ENCODE measurements around the gene TLK1. TPM values are rescaled to one million over a fixed set of nuclear protein-coding genes. Genes with fewer than 3 reads are reported as not detected.

TLK1 gene
- total RNA-seq, 1 donor from 2014 or later = 50.2 TPM

DNA sequence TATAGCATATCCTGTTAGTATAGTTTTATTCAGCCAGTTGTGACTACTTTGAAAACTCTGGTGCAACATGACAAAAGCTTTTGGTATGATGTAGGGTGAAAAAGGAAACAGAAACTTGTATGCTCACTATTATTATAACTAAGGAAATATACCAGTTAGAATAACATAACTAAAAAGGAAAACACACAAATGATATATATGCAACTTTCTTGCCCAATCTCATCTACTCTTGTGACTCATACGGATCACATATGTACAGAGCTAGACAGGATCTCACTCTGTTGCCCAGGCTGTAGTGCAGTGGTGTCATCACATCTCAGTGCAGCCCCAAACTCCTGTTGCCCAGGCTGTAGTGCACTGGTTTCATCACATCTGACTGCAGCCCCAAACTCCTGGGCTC is 12.4 kb upstream of the TLK1 start:
- no peak overlapping the region for H3K4me3 ChIP-seq (ENCODE audit: insufficient read depth, low read depth, low read length)
- Mint-ChIP-seq H3K36me3 (ENCODE audit: low read depth, unreplicated experiment) (no peaks in the 10 kb centered on the region), H3K4me3 (ENCODE audit: unreplicated experiment) (no peak overlapping the region), H3K27me3 (ENCODE audit: low read depth, unreplicated experiment) (peaks cover 2% of the 10 kb centered on the region), H3K27ac (ENCODE audit: unreplicated experiment) (no peak overlapping the region), H3K4me1 (ENCODE audit: low read depth, unreplicated experiment) (peaks cover 6% of the 10 kb centered on the region), H3K9me3 (ENCODE audit: unreplicated experiment) (no peaks in the 10 kb centered on the region)
- no peaks in the 10 kb centered on the region for H3K79me2 ChIP-seq (ENCODE audit: insufficient read depth, low read length)
- H2AFZ ChIP-seq (ENCODE audit: low read depth, low read length) = no peak overlapping the region
- no peaks in the 10 kb centered on the region for H3K36me3 ChIP-seq (ENCODE audit: insufficient read depth, low read length)
- DNase-seq (ENCODE audit: low read depth) = no peak
- no peaks in the 10 kb centered on the region for H3K27me3 ChIP-seq (ENCODE audit: insufficient read depth, low read length)
- FAIRE-seq = no peak
- no peaks in the 10 kb centered on the region for H3K9me3 ChIP-seq (ENCODE audit: insufficient read depth, low read depth, low read length)
- H3K27ac ChIP-seq (ENCODE audit: low read depth, low read length) = no peak overlapping the region
- no peak overlapping the region for H3K9ac ChIP-seq (ENCODE audit: low read length)
- H3K4me1 ChIP-seq (ENCODE audit: insufficient read depth, low read length) = no peaks in the 10 kb centered on the region
- no peak for TF ChIP-seq EZH2 (IDR thresholded peaks at IDR 0.05; ENCODE audit: insufficient read depth, low read length)
- TF ChIP-seq, protein P1, sequence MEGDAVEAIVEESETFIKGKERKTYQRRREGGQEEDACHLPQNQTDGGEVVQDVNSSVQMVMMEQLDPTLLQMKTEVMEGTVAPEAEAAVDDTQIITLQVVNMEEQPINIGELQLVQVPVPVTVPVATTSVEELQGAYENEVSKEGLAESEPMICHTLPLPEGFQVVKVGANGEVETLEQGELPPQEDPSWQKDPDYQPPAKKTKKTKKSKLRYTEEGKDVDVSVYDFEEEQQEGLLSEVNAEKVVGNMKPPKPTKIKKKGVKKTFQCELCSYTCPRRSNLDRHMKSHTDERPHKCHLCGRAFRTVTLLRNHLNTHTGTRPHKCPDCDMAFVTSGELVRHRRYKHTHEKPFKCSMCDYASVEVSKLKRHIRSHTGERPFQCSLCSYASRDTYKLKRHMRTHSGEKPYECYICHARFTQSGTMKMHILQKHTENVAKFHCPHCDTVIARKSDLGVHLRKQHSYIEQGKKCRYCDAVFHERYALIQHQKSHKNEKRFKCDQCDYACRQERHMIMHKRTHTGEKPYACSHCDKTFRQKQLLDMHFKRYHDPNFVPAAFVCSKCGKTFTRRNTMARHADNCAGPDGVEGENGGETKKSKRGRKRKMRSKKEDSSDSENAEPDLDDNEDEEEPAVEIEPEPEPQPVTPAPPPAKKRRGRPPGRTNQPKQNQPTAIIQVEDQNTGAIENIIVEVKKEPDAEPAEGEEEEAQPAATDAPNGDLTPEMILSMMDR (IDR thresholded peaks at IDR 0.05; ENCODE audit: insufficient read depth, low read depth, low read length) = no peak
- H3K4me2 ChIP-seq (ENCODE audit: low read length) = no peak overlapping the region
- no peaks in the 10 kb centered on the region for H4K20me1 ChIP-seq (ENCODE audit: insufficient read depth, low read length)

DNA sequence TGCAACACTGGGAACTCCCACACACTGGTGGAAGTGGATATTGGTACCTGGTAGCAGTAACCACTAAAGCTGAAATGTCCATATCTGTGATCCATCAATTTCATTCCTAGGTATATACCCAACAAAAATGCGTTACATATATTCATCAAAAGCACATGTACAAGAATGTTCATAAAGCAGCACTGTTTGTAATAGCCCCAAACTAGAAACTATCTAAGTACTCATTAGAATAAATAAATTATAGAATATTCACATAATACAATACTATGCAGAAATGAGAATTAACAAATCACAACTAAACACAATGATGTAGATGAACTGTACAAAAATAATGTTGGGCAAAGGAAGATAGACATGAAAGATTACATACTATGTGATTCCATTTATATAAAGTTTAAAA is 11.1 kb upstream of the TLK1 start:
- H3K9me3 ChIP-seq (ENCODE audit: insufficient read depth, low read depth, low read length) = no peaks in the 10 kb centered on the region
- H3K4me2 ChIP-seq (ENCODE audit: low read length) = no peak overlapping the region
- H3K9ac ChIP-seq (ENCODE audit: low read length) = no peak overlapping the region
- H3K27ac Mint-ChIP-seq (ENCODE audit: unreplicated experiment) = no peak overlapping the region
- H3K36me3 Mint-ChIP-seq (ENCODE audit: low read depth, unreplicated experiment) = no peaks in the 10 kb centered on the region
- H3K4me1 Mint-ChIP-seq (ENCODE audit: low read depth, unreplicated experiment) = peaks cover 6% of the 10 kb centered on the region
- H3K9me3 Mint-ChIP-seq (ENCODE audit: unreplicated experiment) = no peaks in the 10 kb centered on the region
- no peaks in the 10 kb centered on the region for H3K36me3 ChIP-seq (ENCODE audit: insufficient read depth, low read length)
- H2AFZ ChIP-seq (ENCODE audit: low read depth, low read length) = no peak overlapping the region
- H3K27me3 ChIP-seq (ENCODE audit: insufficient read depth, low read length) = no peaks in the 10 kb centered on the region
- no peak for DNase-seq (ENCODE audit: low read depth)
- no peak for FAIRE-seq
- H3K79me2 ChIP-seq (ENCODE audit: insufficient read depth, low read length) = no peaks in the 10 kb centered on the region
- peaks cover 2% of the 10 kb centered on the region for H3K27me3 Mint-ChIP-seq (ENCODE audit: low read depth, unreplicated experiment)
- TF ChIP-seq, protein P1 (IDR thresholded peaks at IDR 0.05; ENCODE audit: insufficient read depth, low read depth, low read length) = no peak
- no peak for TF ChIP-seq EZH2 (IDR thresholded peaks at IDR 0.05; ENCODE audit: insufficient read depth, low read length)
- H3K27ac ChIP-seq (ENCODE audit: low read depth, low read length) = no peak overlapping the region
- H4K20me1 ChIP-seq (ENCODE audit: insufficient read depth, low read length) = no peaks in the 10 kb centered on the region
- H3K4me3 Mint-ChIP-seq (ENCODE audit: unreplicated experiment) = no peak overlapping the region
- H3K4me1 ChIP-seq (ENCODE audit: insufficient read depth, low read length) = no peaks in the 10 kb centered on the region
- no peak overlapping the region for H3K4me3 ChIP-seq (ENCODE audit: insufficient read depth, low read depth, low read length)

DNA sequence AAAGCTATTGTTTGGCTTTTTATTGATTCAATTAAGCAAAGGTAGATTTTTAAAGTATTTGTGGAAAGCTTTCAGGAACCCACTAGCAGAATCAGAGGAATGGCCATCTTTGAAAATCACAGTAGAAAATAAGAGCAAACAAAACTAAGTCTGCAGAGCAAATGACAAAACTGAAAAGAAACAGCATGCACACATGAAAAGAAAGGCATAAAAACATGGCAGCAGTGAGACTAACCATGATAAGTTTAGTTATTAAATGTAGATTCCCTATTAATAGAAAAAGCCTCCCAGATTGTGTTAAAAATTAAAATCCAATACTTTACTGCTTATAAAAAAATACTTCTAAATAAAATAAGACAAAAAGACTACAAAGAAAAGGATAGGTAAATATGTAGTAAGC is 9.1 kb upstream of the TLK1 start:
- no peaks in the 10 kb centered on the region for H3K9me3 Mint-ChIP-seq (ENCODE audit: unreplicated experiment)
- TF ChIP-seq, protein P1 (IDR thresholded peaks at IDR 0.05; ENCODE audit: insufficient read depth, low read depth, low read length) = no peak
- no peak for TF ChIP-seq EZH2 (IDR thresholded peaks at IDR 0.05; ENCODE audit: insufficient read depth, low read length)
- H3K27me3 ChIP-seq (ENCODE audit: insufficient read depth, low read length) = no peaks in the 10 kb centered on the region
- no peak overlapping the region for H2AFZ ChIP-seq (ENCODE audit: low read depth, low read length)
- H3K4me3 Mint-ChIP-seq (ENCODE audit: unreplicated experiment) = no peak overlapping the region
- no peak for DNase-seq (ENCODE audit: low read depth)
- H3K79me2 ChIP-seq (ENCODE audit: insufficient read depth, low read length) = no peaks in the 10 kb centered on the region
- H3K4me1 Mint-ChIP-seq (ENCODE audit: low read depth, unreplicated experiment) = peaks cover 6% of the 10 kb centered on the region
- no peak overlapping the region for H3K4me3 ChIP-seq (ENCODE audit: insufficient read depth, low read depth, low read length)
- no peak for FAIRE-seq
- H3K27ac Mint-ChIP-seq (ENCODE audit: unreplicated experiment) = no peak overlapping the region
- H3K9ac ChIP-seq (ENCODE audit: low read length) = no peak overlapping the region
- no peak overlapping the region for H3K27ac ChIP-seq (ENCODE audit: low read depth, low read length)
- H3K9me3 ChIP-seq (ENCODE audit: insufficient read depth, low read depth, low read length) = no peaks in the 10 kb centered on the region
- H3K4me2 ChIP-seq (ENCODE audit: low read length) = no peak overlapping the region
- H3K4me1 ChIP-seq (ENCODE audit: insufficient read depth, low read length) = no peaks in the 10 kb centered on the region
- H3K36me3 Mint-ChIP-seq (ENCODE audit: low read depth, unreplicated experiment) = no peaks in the 10 kb centered on the region
- no peaks in the 10 kb centered on the region for H4K20me1 ChIP-seq (ENCODE audit: insufficient read depth, low read length)
- no peaks in the 10 kb centered on the region for H3K27me3 Mint-ChIP-seq (ENCODE audit: low read depth, unreplicated experiment)
- no peaks in the 10 kb centered on the region for H3K36me3 ChIP-seq (ENCODE audit: insufficient read depth, low read length)

All from astrocyte (in vitro differentiated cells and primary cell).